T-helper 2 cell (primary cell): ENCODE measurements around the gene SH3BP2.
"Not testable (repeated sequence)": the region's sequence is repeated elsewhere in the genome, so short reads cannot be mapped to it uniquely, and the experiment has no call there.

ENCODE experiments used
- DNase-seq, 5 experiments: peaks; one replicate each; pipeline versions ENCODE4 v3.0.0 to v3.0.0-alpha.2; 2012 to 2022
- total RNA-seq, 2 donors: gene quantifications; one replicate each; lab custom pipeline; 2026; lab: John Stamatoyannopoulos, UW

The SH3BP2 gene
- total RNA-seq = 51.8 to 84.6 reads per million in 2 donors

GRCh38 chr4:2792711-2793585, at the start of gene SH3BP2:
Gene SH3BP2, plus strand, starts transcription at chr4:2793085. Its CDS starts 27,533 bp downstream, at chr4:2820618.
- peak; percentile 42 to 66 (median 47) for DNase-seq

- DNase-seq = no peak
Observed at GRCh38 chr4:2743518-2744445, 49.1 kb upstream of the SH3BP2 start.

GRCh38 chr4:2744576-2745270, 48.2 kb upstream of the SH3BP2 start:
- no peak for DNase-seq

GRCh38 chr4:2745516-2745915, 47.4 kb upstream of the SH3BP2 start:
- DNase-seq = no peak

- peak; percentile 42 to 94 (median 85) for DNase-seq
Observed at GRCh38 chr4:2745981-2746806, 46.7 kb upstream of the SH3BP2 start.

GRCh38 chr4:2746891-2747695, 45.8 kb upstream of the SH3BP2 start:
- DNase-seq = no peak

- DNase-seq = no peak
Observed at GRCh38 chr4:2750719-2751605, 41.9 kb upstream of the SH3BP2 start.

GRCh38 chr4:2753436-2753835, 39.4 kb upstream of the SH3BP2 start:
- no peak for DNase-seq

- DNase-seq = no peak
Observed at GRCh38 chr4:2754848-2755819, 37.8 kb upstream of the SH3BP2 start.

GRCh38 chr4:2755821-2756690, 36.8 kb upstream of the SH3BP2 start, which contains the start of gene TNIP2:
Gene TNIP2, minus strand, starts transcription at chr4:2756336. Its CDS starts 47 bp downstream, at chr4:2756289.
- peak; percentile 56 to 83 (median 74) for DNase-seq

GRCh38 chr4:2756691-2757350, 36.1 kb upstream of the SH3BP2 start:
- DNase-seq = no peak

GRCh38 chr4:2757426-2757825, 35.5 kb upstream of the SH3BP2 start:
- DNase-seq = no peak

GRCh38 chr4:2761035-2761923, 31.6 kb upstream of the SH3BP2 start:
- DNase-seq = no peak

GRCh38 chr4:2762048-2762447, 30.8 kb upstream of the SH3BP2 start:
- no peak for DNase-seq

GRCh38 chr4:2762486-2763370, 30.2 kb upstream of the SH3BP2 start:
- DNase-seq = not testable (repeated sequence)
